Aorta (tissue), 5 donors: ENCODE data around the gene REXO1. TPM values are rescaled to one million over a fixed set of nuclear protein-coding genes. Genes with fewer than 3 reads are reported as not detected.
A peak's percentile ranks its signal among the peaks of the same experiment; 100 is the strongest.

Experiments used
- ATAC-seq: fragments of 200-7000 bp; cut with Tn5 transposase; one replicate; pipeline ENCODE4 v1.9.1; 2022; ENCODE audit warnings: moderate library complexity; ENCODE audit not compliant: low FRiP score
- DNase-seq, 2 donors: peaks; one replicate each; pipeline ENCODE4 v3.0.0-alpha.2; 2020
- H3K27ac ChIP-seq, 2 donors: one replicate each; pipeline ENCODE4 v1.5.1; 2013; ENCODE audit warnings: low read length in 2 of 2, mild to moderate bottlenecking in 2 of 2, moderate library complexity in 2 of 2, control low read depth in 1 of 2, inconsistent platforms in 1 of 2, low read depth in 1 of 2
- H3K27me3 ChIP-seq, 2 donors: one replicate each; pipeline ENCODE4 v1.6.1; 2013; ENCODE audit warnings: control low read depth in 1 of 2, low read length in 1 of 2, mild to moderate bottlenecking in 1 of 2, moderate library complexity in 1 of 2; ENCODE audit not compliant: insufficient read depth in 2 of 2, control insufficient read depth in 1 of 2
- H3K36me3 ChIP-seq, 2 donors: one replicate each; pipeline ENCODE4 v1.6.1; 2013; ENCODE audit warnings: control low read depth in 1 of 2, low read length in 1 of 2, mild to moderate bottlenecking in 1 of 2; ENCODE audit not compliant: insufficient read depth in 2 of 2, control insufficient read depth in 1 of 2
- H3K4me1 ChIP-seq, 2 donors: one replicate each; pipeline ENCODE4 v1.6.1; 2013; ENCODE audit warnings: low read length in 2 of 2, control low read depth in 1 of 2, mild to moderate bottlenecking in 1 of 2, moderate library complexity in 1 of 2; ENCODE audit not compliant: insufficient read depth in 2 of 2, control insufficient read depth in 1 of 2
- H3K4me3 ChIP-seq, 2 donors: one replicate each; pipeline ENCODE4 v1.5.1; 2013; ENCODE audit warnings: low read length in 2 of 2, control low read depth in 1 of 2, mild to moderate bottlenecking in 1 of 2
- H3K9me3 ChIP-seq: one replicate; pipeline ENCODE4 v1.6.1; 2013; ENCODE audit warnings: mild to moderate bottlenecking, low read length; ENCODE audit not compliant: control insufficient read depth
- WGBS, 2 donors: extraction: QIAGEN DNeasy Blood & Tissue Kit; methylation state at CpG; one replicate each; pipeline ENCODE4 v1.1.7; 2013; 5-methylcytosine and 5-hydroxymethylcytosine counted together
- intact Hi-C, 2 donors: fragments of 100-400 bp; cut with DNase I; formaldehyde crosslinking; loops; one replicate each; pipeline versions ENCODE4 v1.14.2 to v1.15.0; 2022
- polyA plus RNA-seq, 2 donors: library from polyadenylated mRNA; stranded (reverse); fragments of 200-250 nt; gene quantifications; one replicate each; pipeline ENCODE4 v1.2.3, GENCODE V29; 2013
- total RNA-seq, 2 donors: library from RNA; stranded (reverse); fragmentation: NEBNext Ultra II Directional; extraction: Animal tissue kit (Norgen Biotek cat#: 25700); gene quantifications; one replicate each; pipeline ENCODE4 v1.2.1, GENCODE V29; 2021
- donor health status: healthy with polysubstance abuse.
- donor health status: Bipolar disorder and iron deficiency.
- donor health status: DM: no; HTN: no; CAD: no.
- donor health status: DM: no; HTN: no; CAD: no.
- donor health status: DM: yes; HTN: yes; CAD: no.

The REXO1 gene
- total and polyA plus RNA-seq, 4 donors = 4.8 to 29.9 (median 26.7) TPM

DNA sequence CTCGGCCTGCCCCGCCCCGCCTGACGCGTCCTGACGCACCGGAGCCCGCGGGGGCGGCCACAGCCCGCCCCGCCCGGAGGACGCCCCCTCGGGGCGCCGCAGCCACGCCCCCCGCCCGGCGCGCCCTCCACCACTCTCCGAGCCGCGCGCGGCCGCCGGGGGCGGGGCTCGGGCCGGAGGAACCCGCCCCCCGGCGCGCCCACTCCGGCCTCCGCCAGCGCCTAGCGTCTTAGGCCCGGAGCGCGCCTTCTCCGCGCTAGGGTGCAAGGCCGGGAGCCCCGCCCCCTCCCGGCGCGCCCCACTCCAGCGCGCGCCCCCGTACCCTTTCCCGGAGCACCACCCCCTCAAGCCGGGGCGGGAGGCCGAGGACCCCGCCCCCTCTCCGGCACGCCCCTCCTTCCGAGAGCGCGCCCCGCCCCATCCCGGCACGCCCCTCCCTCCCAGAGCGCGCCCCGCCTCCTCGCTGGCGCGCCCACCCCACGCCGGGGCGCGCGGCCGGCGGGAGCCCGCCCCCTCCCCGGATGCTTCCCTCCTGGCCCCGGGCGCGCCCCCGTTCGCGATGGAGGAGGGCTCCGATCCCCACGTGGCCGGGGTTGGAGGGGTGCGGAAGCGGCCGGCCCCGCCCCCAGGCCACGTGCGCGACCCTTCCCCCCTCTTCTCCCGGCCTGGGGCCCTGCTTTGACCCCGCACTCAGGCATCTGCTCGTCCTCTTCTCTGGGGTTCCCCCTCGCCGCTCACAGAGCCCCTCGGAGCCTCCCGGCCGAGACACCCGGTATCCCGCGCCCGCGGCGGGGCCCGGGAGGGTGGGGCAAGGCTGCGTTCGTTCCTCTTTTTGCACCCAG is 15.6 kb upstream of the REXO1 start:
- intact Hi-C loops = no loop called here
- Histone ChIP-seq H3K36me3 (no peaks in the 10 kb centered on the region), H3K4me3 (peak overlapping the region; percentile 61 to 65), H3K27me3 (no peaks in the 10 kb centered on the region), H3K9me3 (no peaks in the 10 kb centered on the region), H3K4me1 (no peaks in the 10 kb centered on the region), H3K27ac (no peak overlapping the region)
- 0 to 1% methylated on average over 35 to 115 of the region's 115 CpGs for WGBS, 2 donors
- DNase-seq (peak; percentile 95), ATAC-seq (peak; percentile 91)

DNA sequence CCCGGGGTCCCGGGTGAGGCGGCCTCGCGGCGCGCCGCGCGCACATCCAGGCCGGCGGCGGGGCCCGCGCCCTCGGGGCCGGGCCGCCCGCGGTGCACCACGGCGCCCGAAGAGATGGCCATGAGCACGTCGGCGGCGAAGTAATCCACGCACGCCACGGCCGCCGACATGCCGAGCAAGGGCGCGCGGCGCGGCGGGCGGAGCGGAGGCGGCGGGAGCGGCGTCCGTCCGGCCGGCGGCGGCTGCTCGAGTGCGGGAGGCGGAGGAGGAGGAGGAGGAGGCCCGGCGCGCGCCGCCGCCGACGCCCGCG is 15.0 kb upstream of the REXO1 start, which contains the start of gene KLF16:
TSS of gene KLF16 (minus strand) at position 252 of the 310 bp plus-strand sequence. CDS start at position 170, 82 bp downstream.
- H3K36me3 ChIP-seq = no peaks in the 10 kb centered on the region
- ATAC-seq = no peak
- peak within 1 kb of the TSS in 1 of 2 donors; percentile 21 for H3K27ac ChIP-seq
- DNase-seq = no peak
- no peaks in the 10 kb centered on the region for H3K4me1 ChIP-seq
- no peaks in the 10 kb centered on the region for H3K27me3 ChIP-seq
- H3K4me3 ChIP-seq = peak within 1 kb of the TSS; percentile 65 to 88
- intact Hi-C loops = no loop called here
- 0% methylated on average over 42 to 63 of the region's 63 CpGs for WGBS, 2 donors
- no peaks in the 10 kb centered on the region for H3K9me3 ChIP-seq

DNA sequence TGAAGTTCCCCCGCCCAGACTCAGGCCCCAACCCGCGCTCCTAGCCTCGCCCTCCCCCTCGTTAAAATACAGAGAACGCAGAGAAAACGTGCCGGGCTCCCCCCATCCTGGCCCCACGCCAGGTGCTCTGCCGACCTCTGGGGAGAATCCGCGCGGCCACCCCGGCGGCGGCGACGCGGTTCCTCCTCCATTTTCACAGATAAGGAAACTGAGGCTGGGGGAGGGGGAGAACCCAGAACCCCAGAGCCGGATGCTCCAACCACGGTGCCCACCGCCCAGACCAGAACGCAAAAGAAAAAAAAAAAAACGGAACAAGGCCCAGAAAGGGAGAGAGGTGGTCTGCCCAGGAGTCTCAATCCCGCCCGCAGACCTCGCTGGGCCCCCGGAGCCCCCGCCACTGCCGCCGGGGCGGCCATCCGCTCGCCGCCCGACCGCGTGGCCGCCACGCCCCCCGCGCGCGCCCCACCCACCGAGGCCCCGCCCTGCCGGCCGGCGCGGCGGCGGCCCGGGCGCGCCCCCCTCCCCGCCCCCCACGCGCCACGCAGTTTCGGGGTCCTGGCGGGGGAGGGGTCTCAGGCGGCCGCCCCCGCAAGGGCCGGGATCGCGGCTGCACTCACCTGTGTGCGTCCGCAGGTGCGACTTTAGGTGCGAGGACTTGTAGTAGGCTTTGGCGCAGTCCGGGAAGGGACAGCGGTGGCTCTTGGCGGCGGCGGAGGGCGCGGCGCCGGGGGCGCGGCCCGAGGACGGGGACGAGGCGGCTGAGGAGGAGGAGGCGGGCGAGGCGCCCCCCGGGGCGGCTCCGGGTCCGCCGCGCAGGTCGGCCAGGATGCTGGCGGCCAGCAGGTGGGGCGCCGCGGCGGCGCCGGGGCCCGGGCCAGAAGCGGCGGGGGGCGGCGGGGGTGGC is 14.4 kb upstream of the REXO1 start:
- no peaks in the 10 kb centered on the region for H3K36me3 ChIP-seq
- H3K9me3 ChIP-seq = no peaks in the 10 kb centered on the region
- DNase-seq (peak; percentile 71 to 81), ATAC-seq (no peak)
- no peaks in the 10 kb centered on the region for H3K4me1 ChIP-seq
- peak overlapping the region; percentile 65 to 88 for H3K4me3 ChIP-seq
- H3K27ac ChIP-seq = no peak overlapping the region
- WGBS, 2 donors = 1% methylated on average over 71 to 109 of the region's 109 CpGs
- intact Hi-C loops = no loop called here
- no peaks in the 10 kb centered on the region for H3K27me3 ChIP-seq

DNA sequence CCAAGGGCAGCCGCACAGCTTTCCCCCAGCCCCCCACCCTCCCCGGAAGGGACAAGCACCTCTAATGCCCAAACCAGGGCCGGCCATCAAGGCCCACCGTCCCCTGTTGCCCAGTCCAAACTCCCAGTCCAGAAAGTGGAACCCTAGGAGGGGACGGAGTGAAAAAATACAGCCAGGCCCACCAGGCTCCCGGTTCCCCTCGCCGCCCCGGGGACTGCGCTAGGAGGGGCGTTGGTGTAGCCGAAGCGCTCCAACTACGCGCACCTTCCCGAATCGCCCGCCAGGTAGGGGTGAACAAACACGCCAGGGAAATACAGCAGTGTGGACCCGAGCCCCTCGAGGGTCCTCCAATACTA is 13.8 kb upstream of the REXO1 start:
- H3K36me3 ChIP-seq = no peaks in the 10 kb centered on the region
- 9 to 16% methylated on average over 21 of the region's 21 CpGs for WGBS, 2 donors
- intact Hi-C loops = no loop called here
- no peaks in the 10 kb centered on the region for H3K4me1 ChIP-seq
- DNase-seq (peak in 1 of 2 donors; percentile 65), ATAC-seq (no peak)
- H3K4me3 ChIP-seq = no peak overlapping the region
- no peak overlapping the region for H3K27ac ChIP-seq
- no peaks in the 10 kb centered on the region for H3K27me3 ChIP-seq
- H3K9me3 ChIP-seq = no peaks in the 10 kb centered on the region

DNA sequence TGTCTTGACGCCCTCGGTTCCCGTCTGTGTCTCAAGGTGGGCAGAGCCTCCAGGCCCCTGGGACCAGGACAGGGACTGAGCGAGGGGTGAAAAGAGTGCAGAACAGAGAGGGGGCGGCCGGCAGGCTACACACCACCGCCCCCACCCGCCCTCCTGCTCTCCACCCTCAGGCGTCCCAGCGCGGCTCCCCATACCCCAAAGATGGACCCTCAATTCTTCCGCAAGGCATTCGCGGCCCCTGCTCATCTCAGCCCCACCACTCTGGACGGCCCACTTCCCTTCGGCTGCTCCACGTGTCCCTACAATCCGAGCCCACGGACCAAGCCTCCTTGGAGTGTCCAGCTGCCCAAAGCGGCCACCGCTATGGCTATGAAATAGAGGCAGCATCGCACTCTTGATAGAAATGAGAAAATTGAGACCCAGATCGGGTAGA is 13.3 kb upstream of the REXO1 start:
- H3K4me3 ChIP-seq = no peak overlapping the region
- intact Hi-C loops = no loop called here
- H3K4me1 ChIP-seq = no peaks in the 10 kb centered on the region
- WGBS, 2 donors = 47 to 52% methylated on average over 23 of the region's 23 CpGs
- peak in 1 of 2 donors; percentile 57 for DNase-seq
- H3K36me3 ChIP-seq = no peaks in the 10 kb centered on the region
- no peaks in the 10 kb centered on the region for H3K9me3 ChIP-seq
- no peak for ATAC-seq
- no peak overlapping the region for H3K27ac ChIP-seq
- H3K27me3 ChIP-seq = no peaks in the 10 kb centered on the region

DNA sequence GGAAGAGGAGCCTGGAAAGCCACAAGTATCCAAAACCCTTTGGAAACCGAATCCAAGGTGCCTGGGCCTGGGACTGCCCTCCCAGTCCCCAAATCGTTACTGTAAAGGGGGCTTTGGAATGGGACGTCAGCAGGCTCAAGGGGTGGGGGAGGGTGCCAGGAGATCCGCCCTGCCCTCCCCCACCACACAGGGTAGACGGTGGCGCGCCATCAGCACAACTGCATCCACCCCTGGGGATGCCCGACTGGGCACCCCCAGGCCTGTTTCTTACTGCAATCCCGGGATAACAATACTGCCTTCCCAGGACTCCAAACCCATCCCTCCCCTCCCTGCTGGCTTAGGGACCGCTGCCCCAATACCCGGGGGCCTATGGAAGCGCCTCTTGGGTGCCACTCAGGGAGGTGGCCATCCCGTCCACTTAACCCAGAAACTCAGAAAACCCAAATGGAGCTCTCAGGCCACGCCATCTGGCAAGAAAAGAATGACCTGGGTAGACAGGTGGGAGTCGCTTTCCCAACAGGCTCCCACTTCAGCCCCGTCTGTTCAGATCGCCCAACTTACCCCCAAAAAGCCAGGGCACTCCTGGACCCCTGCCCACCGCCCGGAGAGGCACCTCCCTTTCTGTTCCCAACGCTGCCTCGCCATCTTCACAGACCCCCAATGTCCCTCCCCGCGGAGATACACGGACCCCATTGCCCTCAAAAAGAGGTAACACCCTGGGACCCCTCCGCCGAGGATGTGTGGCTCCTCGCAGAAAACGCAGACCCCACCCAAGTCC is 12.7 kb upstream of the REXO1 start:
- no peaks in the 10 kb centered on the region for H3K36me3 ChIP-seq
- H3K4me3 ChIP-seq = no peak overlapping the region
- WGBS, 2 donors = 65 to 67% methylated on average over 27 to 28 of the region's 28 CpGs
- DNase-seq = peak in 1 of 2 donors; percentile 64
- ATAC-seq = no peak
- H3K27ac ChIP-seq = no peak overlapping the region
- intact Hi-C loops = no loop called here
- H3K27me3 ChIP-seq = no peaks in the 10 kb centered on the region
- H3K9me3 ChIP-seq = no peaks in the 10 kb centered on the region
- no peaks in the 10 kb centered on the region for H3K4me1 ChIP-seq

DNA sequence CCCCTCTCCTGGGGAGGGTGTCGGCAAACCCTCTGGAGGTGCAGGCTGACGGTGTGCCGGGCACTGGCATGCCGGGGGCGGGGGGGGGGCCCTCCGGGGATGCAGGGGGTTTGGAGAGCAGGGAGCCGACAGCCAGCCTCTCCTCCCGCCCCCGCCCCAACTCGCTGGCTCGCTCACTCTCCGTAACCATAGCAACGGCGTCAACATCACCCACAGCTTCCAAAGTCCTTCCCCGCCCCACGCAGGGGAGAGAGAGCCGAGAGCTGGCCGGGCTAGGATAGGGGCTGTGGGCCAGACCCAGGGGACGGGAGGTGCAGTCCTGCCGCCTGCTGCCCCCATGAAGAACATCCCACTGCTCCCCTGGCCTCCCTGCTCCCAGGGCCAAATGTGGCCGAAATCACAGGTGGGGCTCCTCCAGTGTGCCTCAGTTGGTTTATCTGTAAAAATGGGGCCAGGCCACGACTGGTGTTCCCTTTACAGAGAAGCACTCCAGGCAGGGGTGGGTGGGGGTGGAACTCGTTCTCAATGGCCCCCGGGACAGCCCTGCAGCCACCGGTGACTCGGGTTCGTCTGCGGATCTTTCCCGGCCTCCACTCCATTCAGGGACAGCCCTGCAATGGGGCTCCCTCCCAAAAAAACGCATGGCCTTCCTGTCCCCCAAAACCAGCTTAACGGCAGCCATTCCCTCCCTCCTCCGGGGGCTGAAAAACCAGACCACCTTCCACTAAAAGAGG is 11.9 kb upstream of the REXO1 start:
- Histone ChIP-seq H3K4me1 (no peaks in the 10 kb centered on the region), H3K4me3 (no peak overlapping the region), H3K36me3 (no peaks in the 10 kb centered on the region), H3K27ac (no peak overlapping the region), H3K27me3 (no peaks in the 10 kb centered on the region), H3K9me3 (no peaks in the 10 kb centered on the region)
- DNase-seq (peak; percentile 75 to 86), ATAC-seq (no peak)
- WGBS, 2 donors = 12 to 13% methylated on average over 30 to 32 of the region's 32 CpGs
- intact Hi-C loops = no loop called here

DNA sequence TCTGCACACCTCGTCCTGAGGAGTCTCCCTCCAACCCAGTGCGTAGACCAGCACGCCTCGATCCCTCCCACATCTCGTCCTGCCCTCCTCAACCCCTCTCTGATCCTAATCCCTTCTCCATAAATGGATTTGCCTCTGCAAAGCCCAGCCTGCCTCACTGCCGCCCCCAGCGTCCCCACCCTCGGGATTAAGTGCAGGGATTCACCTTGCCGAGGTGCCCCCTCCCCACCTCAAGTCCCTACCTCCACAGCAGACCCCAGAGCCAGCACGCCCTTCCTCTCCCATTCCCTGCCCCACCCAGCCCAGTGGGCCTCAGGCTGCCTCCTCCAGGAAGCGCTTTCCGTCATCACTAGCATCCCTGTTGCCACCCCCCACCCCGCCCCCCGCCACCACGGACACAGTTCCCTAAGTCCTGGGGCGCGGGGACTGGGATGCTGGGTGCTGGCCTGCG is 11.1 kb upstream of the REXO1 start:
- WGBS, 2 donors = 64 to 66% methylated on average over 18 of the region's 18 CpGs
- intact Hi-C loops = no loop called here

More for the DNA sequence above, 11.1 kb upstream of the REXO1 start:
- ATAC-seq = no peak
- no peak for DNase-seq
- no peaks in the 10 kb centered on the region for H3K9me3 ChIP-seq
- no peaks in the 10 kb centered on the region for H3K36me3 ChIP-seq
- no peak overlapping the region for H3K4me3 ChIP-seq
- H3K4me1 ChIP-seq = no peaks in the 10 kb centered on the region
- no peak overlapping the region for H3K27ac ChIP-seq
- H3K27me3 ChIP-seq = no peaks in the 10 kb centered on the region
